AG08395 (cell line): ENCODE results near the gene NBAS.
"Not testable (repeated sequence)": the region's sequence is repeated elsewhere in the genome, so short reads cannot be mapped to it uniquely, and the experiment has no call there.

Experiments
- DNase-seq: peaks from one replicate; pipeline ENCODE4 v3.0.0; 2012; ENCODE audit warnings: mixed read lengths, low spot score

Gene NBAS

DNA sequence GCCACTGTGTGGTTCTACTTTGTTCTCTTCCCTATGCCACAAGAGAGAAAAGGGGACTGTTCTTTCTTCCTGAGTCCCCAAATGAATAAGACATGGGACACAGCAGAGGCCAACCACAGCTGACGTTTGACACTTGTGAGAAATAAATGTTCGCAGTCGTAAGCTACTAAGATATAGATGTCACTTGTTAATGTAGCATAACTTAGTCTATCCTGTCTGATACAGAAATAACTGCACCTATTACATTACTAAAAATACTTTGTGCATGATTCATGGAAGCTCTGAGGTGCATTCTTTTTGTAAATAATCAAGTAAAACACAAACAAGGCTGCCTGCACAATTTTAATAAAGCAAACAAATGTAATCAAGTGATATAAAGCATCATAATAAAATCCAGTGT lies 148.8 kb downstream of the NBAS start:
- no peak for DNase-seq

- DNase-seq, result no peak
Measured at GRCh38 chr2:15410884-15411283, 150.2 kb downstream of the NBAS start.

DNA sequence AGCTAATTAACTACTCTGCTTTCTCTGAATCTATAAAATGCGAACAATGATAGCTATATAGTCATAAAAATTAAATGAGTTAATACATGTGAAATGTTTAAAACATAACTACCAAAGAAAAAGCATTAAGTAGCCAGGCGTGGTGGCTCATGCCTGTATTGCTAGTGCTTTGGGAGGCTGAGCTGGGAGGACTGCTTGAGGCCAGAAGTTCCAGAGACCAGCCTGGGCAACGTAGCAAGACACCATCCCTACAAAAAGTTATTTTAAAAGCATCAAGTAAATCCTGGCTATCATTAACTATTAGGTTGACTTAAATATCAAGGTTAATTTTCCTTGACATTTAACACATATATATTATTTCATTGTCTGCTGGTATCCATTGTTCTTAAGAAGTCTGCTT lies 152.4 kb downstream of the NBAS start:
- DNase-seq, result no peak

GRCh38 chr2:15407666-15408065 lies 153.5 kb downstream of the NBAS start:
- DNase-seq, result no peak

GRCh38 chr2:15404511-15404910 lies 156.6 kb downstream of the NBAS start:
- DNase-seq, result not testable (repeated sequence)

DNA sequence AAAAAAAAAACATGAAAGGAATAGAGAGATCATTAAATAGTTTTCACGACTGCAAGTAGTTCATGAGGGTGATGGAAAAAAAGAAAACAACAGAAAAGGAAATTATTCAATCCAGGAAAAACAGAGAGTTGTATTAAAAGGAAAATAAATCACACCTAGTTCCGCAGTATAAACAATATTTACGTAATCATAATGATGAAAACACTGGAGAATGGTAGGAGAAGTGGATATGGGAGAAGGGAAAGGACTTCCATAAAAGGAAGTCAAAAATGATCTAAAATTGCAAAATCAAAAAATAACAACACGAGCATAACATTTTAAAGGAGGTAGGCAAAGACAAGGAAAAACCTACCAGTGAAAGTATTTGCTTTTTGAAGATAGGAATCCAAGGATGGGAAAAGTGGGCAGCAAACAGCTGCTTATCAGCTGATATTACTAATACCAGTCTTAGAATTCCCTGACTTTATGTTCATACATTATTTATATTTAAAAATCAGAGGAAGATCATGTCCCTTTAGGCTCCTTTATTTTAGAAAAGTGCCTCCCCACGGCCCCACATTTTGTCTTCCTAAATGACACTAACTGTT lies 160.8 kb downstream of the NBAS start:
- DNase-seq, result no peak

DNA sequence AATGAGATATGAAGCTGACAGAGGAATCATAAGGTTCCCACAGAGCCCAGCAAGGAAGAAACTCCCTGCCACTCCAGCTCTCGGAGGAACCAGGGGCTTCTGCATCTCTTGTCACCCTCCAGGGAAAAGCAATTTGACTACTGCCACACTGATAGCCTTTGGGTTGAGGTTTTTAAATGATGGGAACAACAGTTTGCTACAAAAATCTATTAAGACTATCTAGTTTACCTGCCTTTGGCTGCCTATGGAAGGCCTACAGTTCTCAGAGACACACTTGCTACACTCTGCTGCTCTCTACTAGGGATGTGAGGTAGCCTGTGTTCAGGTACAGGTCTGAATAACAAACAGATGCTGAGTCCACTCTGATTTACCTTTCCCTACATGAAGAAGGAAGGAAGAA lies 161.9 kb downstream of the NBAS start:
- no peak for DNase-seq

DNA sequence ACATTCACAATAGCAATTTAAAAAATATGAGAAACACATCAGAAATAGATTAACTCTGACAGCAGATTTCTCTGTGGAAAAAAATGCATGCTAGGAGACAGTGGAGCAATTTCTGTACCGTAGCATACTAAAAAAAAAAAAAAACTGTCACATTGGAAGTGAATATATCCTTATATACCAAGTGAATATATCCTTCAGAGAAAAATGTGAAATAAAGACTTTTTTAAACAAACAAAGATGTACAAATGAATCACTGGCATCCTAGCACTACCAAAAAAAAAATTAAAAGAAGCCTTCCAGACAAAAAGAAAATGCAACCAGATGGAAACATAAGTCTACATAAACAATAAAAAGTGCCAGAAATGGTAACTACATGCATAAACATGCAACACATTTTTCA lies 169.4 kb downstream of the NBAS start:
- DNase-seq, result no peak

DNA sequence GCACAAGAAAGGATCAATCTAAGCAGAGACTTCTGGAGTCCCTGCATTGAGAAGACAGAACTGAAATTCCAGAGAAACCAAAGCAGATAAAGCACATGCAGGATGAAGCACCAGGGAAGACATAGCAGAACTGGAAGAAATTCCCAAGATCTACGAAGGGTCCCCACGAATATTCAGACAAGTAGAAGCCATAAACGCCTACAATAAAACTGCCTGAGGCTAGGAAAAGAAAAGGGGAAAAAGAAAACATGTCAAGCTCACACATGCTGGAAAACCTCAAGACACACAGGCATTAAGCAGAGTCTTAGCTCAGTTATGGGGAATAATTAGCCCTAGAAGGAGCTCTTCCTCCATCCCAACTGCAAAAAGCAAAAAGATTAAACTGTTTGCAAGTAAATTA lies 171.2 kb downstream of the NBAS start:
- DNase-seq, result no peak

GRCh38 chr2:15389326-15389700 lies 171.8 kb downstream of the NBAS start:
- no peak for DNase-seq

DNA sequence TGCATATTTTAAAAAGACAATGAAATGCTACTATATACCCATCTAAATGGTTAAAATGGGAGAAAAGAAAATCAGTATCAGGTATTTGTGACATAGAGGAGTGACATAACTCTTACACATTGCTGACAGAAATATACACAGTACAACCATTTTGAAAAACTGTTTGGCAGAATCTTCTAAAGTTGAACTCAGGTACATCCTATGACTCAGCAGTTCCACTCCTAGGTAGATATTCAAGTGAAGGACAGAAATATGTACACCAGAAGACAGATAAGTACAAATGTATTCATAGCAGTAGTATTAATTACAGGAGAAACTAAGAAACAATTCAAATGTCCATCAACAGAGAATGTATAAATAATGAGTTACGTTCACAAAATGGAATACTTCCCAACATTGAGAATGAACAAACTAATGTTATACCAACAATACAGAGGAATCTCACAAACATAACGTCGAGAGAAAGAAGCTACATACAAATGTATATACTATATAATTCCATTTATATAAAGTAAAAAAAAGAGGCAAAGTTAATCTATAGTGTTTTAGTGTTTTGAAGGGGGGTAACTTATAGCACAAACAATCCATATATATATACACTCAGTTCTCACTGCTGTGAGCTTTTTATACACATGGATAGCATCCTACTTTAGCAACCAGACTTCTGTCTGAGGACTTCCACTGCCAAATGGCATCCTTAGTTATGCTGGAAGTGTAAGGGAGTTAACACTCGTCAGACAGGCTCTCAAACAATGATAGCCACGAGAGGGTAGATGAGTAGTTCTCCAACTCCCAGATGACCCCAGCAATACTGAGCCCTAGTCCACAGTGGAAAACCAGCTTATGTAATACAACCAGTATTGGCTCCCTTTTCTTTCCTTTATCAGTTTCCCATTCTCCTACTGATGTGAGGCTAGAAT lies 172.5 kb downstream of the NBAS start:
- DNase-seq, result no peak

DNA sequence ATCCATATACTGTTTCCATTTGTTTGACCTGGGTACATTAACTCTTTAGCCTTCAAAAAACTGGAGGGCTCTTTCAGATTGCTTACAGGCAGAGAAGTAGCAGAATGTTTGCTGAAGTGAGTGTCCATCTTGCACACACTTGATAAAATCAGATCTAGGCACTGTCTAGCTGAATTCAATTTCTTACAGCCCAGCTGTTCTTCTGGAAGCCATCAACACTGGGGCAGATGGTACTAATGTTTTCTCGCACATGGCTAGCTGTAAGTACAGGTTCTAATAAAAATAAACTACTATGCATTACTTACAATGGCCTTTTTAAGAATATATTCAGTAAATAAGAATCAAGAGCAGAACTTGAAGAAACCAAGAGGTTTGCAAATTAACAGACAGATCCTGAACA lies 175.9 kb downstream of the NBAS start:
- no peak for DNase-seq

DNA sequence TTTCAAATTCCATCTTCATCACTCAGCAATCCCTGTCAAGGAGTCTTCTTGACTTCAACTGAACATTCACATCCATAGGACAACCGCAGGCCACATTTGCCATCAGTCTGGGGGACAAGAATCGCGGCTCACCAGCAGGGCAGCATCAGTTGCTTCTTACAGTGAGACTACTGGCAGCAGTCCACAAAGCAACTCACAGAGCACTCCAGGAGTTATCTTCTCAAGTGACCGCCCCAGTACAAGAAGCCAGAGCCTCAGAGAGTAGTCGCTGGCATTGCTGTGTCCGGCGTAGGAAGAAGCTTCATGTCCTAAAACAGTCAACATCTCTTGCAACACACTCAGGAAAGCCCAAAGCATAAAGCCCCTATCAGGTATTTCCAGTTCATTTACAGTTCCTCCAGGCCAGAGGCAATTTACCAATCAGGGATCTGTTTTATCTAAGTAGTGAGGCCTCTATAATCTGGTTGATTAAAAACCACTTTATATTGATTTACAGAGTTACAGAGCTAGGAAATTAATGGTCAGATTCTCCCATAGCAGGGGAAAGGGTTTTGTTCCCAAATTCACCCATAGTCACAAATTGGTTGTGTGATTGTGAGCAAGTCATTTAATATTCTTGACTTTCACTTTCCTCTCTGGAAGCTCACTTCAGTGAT lies 177.3 kb downstream of the NBAS start:
- no peak for DNase-seq

DNA sequence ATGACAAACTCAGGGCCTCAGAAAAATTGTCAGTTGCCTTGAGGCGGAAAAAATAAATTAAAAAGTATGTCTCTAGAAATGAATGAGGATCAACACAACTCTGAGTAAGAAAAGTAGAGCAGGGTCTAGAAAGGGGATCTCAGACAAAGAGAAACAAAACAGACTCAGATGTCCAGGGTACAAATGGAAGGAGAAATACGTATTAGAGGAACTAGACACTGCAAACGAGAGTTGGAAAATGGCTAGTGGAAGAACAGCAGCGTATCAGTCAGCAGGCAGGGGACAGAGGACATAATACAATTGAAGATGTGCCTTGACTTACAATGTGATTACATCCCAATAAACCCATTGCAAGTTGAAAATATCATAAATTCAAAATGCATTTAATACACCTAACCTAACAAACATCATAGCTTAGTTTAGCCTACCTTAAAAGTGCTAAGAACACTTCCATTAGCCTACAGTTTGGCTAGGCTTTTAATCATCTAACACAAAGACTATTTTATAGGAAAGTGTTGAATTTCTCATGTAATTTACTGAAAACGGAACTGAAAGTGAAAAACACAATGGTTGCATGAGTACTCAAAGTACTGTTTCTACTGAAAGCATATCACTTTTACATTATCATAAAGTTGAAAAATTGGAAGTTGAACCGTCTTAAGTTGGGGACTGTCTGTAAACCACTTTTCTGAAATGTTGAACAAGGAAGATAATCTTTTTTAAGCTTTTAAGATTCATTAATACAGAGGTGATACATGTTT lies 182.8 kb downstream of the NBAS start:
- no peak for DNase-seq

DNA sequence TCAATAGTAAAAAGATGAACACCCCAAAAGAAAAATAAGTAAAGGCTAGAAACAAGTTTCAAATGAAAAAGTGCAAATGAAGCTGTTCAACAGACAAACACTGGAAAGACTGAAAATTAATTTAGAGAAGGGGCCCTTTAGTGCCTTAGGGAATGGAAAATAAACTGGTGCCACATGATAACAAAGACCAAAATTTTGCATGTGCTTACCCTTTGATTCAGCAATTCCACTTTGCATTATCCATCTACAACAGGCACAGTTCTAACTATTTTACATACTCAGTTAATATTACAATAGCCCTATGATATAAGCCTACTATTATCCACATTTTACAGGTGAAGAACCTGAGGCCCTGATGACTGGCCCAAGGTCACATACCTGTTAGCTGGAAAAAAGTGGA lies 183.9 kb downstream of the NBAS start:
- no peak for DNase-seq

- no peak for DNase-seq
Measured at GRCh38 chr2:15372019-15372418, 189.1 kb downstream of the NBAS start.

GRCh38 chr2:15369129-15369528 lies 192.0 kb downstream of the NBAS start:
- DNase-seq, result no peak

- no peak for DNase-seq
Measured at GRCh38 chr2:15367715-15368114, 193.4 kb downstream of the NBAS start.

- DNase-seq, result no peak
Measured at GRCh38 chr2:15367205-15367604, 193.9 kb downstream of the NBAS start.

DNA sequence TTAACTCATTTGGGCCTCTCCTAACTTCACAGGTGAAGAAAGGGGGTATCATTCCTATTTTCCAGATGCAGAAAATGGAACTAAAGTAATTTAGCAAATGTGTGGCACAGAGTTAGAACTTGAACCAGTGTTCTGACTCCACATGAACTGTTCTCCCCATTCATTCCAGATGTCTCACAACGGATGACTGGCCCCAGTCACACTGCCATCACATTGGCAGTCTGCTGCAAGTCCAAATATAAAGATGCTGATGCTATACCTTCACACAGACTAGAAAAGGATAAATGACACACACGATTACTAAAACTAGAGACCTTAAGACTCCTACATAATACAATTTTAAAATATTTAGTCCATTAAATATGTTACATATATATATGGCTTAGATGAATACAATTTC lies 195.7 kb downstream of the NBAS start:
- DNase-seq, result no peak

DNA sequence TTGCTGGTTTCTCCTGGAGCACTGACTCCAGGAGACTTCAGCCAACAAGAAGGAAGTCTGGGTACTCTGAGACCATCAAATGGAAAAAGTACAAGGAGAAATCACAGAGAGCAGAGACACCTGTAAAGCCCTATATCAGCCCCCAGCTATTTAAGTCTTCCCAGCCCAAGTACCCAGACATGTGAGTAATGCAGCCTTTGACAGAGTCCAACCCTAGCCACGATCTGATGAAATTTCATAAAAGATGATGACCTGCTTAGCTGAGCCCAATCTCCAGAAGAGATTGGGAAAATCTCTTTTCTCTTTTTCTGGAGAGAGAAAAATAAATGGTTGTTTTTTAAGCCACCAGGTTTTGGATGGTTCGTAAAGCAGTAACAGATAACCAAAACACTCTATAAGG lies 196.6 kb downstream of the NBAS start:
- DNase-seq, result no peak

DNA sequence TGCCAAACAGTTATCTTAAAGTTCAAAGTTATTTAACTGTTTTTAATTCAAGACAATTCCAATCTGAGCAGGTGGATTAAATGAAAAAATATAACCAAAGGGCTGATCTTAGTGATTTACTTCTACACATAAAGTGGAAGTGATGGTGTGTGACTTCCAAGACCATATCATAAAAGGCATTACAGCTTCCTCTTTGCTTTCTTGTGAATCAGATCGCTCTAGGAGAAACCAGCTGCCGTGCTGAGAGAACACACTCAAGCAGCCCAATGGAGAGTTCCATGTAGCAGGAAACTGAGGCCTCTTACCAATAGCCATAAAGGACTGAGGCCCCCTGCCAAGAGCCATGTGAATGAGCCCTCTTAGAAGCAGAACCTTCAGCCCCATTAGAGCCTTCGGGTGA lies 197.4 kb downstream of the NBAS start:
- no peak for DNase-seq

DNA sequence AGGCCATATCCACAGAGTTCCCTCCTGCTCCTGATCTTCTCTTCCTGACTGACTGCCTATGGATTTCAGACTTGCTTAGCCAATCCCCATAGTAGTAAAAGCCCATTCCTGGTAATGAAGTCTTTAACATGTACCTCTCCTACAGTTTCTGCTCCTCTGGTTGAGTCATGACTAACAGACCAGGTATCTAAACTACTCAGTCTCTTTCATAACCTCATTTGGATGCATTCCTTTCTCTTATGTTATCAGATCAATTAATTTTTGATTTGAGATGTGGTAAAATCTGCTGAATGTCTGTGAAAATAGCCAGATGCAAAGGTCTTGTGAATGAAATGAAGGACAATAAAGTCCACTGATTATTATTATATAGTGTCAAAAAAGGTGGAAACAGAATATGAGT lies 198.0 kb downstream of the NBAS start:
- peak; percentile 19 for DNase-seq
